HCT116 (cell line): Measurements from ENCODE around the gene CD83.

Source experiments
- ZFX ChIP-seq: fragments of 450-650 bp; IDR thresholded peaks from 2 replicates; pipeline ENCODE4 v1.6.1; 2017
- TF ChIP-seq, protein P1 (sequence below), 3 experiments: fragments of 200-600 bp in 1 of 3; sonication (generic) in 1 of 3; IDR thresholded peaks in 2 of 3; conservative IDR thresholded peaks in 1 of 3; 2 replicates each; pipeline ENCODE4 v1.5.1; 2012 to 2017; ENCODE audit warnings: low read depth in 2 of 3, low read length in 2 of 3, antibody characterized with exemption in 1 of 3, borderline replicate concordance in 1 of 3, control low read depth in 1 of 3, mild to moderate bottlenecking in 1 of 3, mixed read lengths in 1 of 3, mixed run types in 1 of 3, moderate library complexity in 1 of 3; ENCODE audit not compliant: insufficient read depth in 1 of 3

DNA sequence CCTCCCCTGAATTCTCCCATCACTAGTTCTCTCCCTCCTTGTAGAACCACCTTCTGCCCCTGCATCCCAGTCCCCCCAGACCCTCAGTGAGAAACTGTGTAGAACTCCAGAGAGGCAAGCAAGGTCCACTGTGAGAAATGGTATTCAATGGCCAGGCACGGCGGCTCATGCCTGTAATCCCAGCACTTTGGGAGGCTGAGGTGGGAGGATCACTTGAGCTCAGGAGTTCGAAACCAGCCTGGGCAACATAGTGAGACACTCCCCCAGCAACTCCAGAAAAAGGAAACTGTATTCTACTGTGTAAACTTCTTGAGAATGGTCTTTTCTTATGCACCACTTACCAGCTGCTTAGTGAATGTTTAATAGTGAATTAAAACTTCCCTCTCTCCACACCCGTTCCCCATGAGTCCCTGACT, 8.2 kb upstream of the CD83 start:
- TF ChIP-seq, protein P1, sequence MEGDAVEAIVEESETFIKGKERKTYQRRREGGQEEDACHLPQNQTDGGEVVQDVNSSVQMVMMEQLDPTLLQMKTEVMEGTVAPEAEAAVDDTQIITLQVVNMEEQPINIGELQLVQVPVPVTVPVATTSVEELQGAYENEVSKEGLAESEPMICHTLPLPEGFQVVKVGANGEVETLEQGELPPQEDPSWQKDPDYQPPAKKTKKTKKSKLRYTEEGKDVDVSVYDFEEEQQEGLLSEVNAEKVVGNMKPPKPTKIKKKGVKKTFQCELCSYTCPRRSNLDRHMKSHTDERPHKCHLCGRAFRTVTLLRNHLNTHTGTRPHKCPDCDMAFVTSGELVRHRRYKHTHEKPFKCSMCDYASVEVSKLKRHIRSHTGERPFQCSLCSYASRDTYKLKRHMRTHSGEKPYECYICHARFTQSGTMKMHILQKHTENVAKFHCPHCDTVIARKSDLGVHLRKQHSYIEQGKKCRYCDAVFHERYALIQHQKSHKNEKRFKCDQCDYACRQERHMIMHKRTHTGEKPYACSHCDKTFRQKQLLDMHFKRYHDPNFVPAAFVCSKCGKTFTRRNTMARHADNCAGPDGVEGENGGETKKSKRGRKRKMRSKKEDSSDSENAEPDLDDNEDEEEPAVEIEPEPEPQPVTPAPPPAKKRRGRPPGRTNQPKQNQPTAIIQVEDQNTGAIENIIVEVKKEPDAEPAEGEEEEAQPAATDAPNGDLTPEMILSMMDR (IDR thresholded peaks at IDR 0.05 in 2 of 3, conservative IDR thresholded peaks at IDR 0.05 in 1 of 3; ENCODE audit: borderline replicate concordance in 1 of 3, insufficient read depth in 1 of 3, low read depth in 2 of 3, low read length in 2 of 3): no peak
- no peak for TF ChIP-seq ZFX
